ENCODE results near the gene PPM1J. TPM values are rescaled to one million over a fixed set of nuclear protein-coding genes. Genes with fewer than 3 reads are reported as not detected.
A peak's percentile ranks its signal among the peaks of the same experiment; 100 is the strongest.

Gene PPM1J
- total and polyA plus RNA-seq, 9 of the 15 experiments (the other 6 are each of a cell fraction or from before 2014, with no cell fraction given) = 0.25 to 10.5 (median 4.2) TPM

- TF ChIP-seq ZNF592 (IDR thresholded peaks at IDR 0.05) (peak; percentile 9; the same call in 1 of the 2 replicates), ZBTB17 (CRISPR knock-in tag; IDR thresholded peaks at IDR 0.05) (0 out of 2 replicates have a peak, but pooled peaks have one; percentile 38), CUX1 (CRISPR knock-in tag; IDR thresholded peaks at IDR 0.05) (0 out of 2 replicates have a peak, but pooled peaks have one; percentile 10), TAF1 (IDR thresholded peaks at IDR 0.05; ENCODE audit: control insufficient read depth, extremely low read depth, insufficient read depth, low read length, severe bottlenecking) (peak; percentile 15), MYNN (IDR thresholded peaks at IDR 0.05) (0 out of 2 replicates have a peak, but pooled peaks have one; percentile 49), MYNN (CRISPR knock-in tag; IDR thresholded peaks at IDR 0.05) (no peak), ID3 (CRISPR knock-in tag; IDR thresholded peaks at IDR 0.05) (no peak), ID3 (tag; IDR thresholded peaks at IDR 0.05) (0 out of 2 replicates have a peak, but pooled peaks have one; percentile 53), CEBPZ (IDR thresholded peaks at IDR 0.05; ENCODE audit: borderline replicate concordance, low read depth, low read length) (no peak), HDAC2 (IDR thresholded peaks at IDR 0.05) (no peak)
These were observed 16.5 kb downstream of the PPM1J start (continued) for GRCh38 chr1:112698366-112699310.
